GM18870 (cell line): ENCODE measurements around the gene POPDC3.

Source experiments
- ATAC-seq: cut with Tn5 transposase; IDR thresholded peaks from one replicate; pipeline ENCODE4 v1.9.1; 2021; ENCODE audit warnings: moderate library complexity; ENCODE audit not compliant: unreplicated experiment

POPDC3 gene

GRCh38 chr6:105153676-105154075, 26.1 kb downstream of the POPDC3 start:
- ATAC-seq: no peak

GRCh38 chr6:105152880-105153279, 26.9 kb downstream of the POPDC3 start:
- ATAC-seq: no peak

DNA sequence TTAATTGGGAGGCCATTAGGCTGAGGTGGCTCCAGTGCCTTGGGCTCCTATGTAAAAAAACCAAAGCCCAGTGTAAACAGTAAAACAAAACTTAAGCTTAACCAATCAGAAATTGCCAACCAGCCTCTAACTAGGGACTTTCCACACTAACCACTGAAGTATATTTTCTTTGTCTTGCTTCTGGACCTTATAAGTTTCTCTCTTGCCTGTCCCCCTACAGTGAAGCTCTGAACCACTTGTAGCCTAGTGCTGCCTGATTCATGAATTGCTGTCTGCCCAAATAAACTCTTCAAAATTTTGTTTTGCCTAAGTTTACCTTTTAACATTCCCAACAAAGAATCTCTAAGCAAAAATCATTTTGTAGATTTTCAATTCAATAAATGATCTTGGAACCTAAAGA, 28.2 kb downstream of the POPDC3 start:
- ATAC-seq: no peak

GRCh38 chr6:105138141-105138540, 41.7 kb downstream of the POPDC3 start:
- ATAC-seq: no peak

GRCh38 chr6:105137388-105137787, 42.4 kb downstream of the POPDC3 start:
- ATAC-seq: no peak

DNA sequence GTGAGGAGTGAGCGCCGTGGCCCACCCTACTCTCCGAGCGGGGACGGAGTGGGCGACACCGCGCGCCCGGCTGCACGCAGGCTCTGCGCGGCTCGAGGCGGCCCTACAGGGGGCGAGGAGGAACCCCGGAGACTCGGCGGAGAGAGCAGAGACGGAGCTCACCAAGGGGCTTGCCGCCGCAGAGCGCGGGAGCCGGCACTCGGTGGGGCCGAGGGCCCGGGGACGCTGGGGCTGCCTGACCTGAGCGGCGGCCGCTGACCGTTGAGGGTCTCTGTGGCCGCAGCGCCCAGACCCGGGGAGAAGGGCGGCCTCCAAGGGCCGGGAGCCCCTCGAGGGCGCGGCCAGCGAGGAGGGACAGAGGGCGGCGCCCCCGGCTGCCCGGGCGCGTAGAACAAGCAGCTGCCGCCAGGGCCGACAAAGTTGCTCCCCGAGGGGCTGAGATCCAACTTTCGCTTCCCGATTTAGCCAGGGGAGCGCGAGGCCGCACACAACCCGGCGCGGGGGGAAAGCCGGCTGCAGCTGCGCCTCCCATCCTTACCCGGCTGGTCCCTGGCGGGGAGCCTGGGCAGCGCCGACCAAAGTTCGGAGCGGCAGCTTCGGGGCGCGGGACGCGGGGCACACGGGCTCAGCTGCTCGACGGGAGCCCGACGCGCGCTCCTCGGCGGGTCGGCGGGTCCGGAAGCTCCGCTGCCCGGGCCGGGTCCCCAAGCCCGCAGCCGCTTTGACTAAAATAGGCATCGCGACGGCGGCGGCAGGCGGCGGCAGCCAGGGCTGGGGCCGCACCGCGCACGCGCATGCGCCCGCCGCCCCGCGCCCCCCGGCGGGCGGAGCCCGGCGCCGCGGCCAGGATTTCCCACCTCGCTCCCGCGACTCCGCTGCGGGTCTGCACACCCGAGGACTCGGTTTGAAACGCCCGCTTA, 43.1 kb downstream of the POPDC3 start:
- no peak for ATAC-seq

GRCh38 chr6:105135907-105136430, 43.8 kb downstream of the POPDC3 start:
- no peak for ATAC-seq

- ATAC-seq: no peak
Observed at GRCh38 chr6:105135056-105135455, 44.8 kb downstream of the POPDC3 start.

GRCh38 chr6:105122717-105123116, 57.1 kb downstream of the POPDC3 start:
- ATAC-seq: no peak

GRCh38 chr6:105121981-105122380, 57.8 kb downstream of the POPDC3 start:
- ATAC-seq: no peak

GRCh38 chr6:105120570-105120969, 59.2 kb downstream of the POPDC3 start:
- ATAC-seq: no peak

DNA sequence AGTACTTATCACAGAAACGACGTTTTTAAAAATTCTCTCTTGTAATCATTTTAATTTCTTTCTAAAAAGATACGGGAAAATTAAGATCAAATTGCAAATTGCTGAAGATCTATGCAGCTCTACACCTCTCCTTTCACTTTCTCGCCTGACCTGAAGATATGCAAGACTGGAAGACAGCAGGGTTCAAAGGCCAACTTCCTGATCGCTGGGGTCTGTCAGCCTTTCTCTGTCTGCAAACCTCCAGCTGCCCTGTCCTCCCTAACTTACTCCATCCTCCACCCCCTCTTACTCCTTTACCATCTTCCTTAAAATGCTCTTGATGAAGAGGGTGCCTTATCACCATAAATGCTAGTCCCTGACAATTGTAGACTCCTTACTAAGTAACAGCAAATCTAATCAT, 63.7 kb downstream of the POPDC3 start:
- ATAC-seq: no peak

- no peak for ATAC-seq
Observed at GRCh38 chr6:105113422-105113821, 66.4 kb downstream of the POPDC3 start.

- ATAC-seq: no peak
Observed at GRCh38 chr6:105112577-105112976, 67.2 kb downstream of the POPDC3 start.

DNA sequence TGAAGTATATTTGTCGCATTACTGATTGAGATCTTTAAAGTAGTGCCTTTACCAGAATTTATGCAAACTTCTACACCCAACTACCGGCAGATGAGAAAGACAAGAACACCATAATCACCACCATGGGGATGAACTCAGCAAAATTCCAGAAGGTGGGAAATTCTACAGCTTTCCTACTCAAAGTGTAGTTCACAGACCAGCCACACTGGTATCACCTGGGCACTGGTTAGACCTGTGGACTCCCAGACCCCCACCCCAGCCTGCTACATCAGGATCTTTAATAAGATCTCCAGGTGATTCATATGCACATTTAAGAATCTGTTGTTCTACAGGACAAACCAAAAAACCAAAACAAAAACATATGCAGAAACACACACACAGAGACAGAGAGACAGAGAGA, 67.9 kb downstream of the POPDC3 start:
- no peak for ATAC-seq

DNA sequence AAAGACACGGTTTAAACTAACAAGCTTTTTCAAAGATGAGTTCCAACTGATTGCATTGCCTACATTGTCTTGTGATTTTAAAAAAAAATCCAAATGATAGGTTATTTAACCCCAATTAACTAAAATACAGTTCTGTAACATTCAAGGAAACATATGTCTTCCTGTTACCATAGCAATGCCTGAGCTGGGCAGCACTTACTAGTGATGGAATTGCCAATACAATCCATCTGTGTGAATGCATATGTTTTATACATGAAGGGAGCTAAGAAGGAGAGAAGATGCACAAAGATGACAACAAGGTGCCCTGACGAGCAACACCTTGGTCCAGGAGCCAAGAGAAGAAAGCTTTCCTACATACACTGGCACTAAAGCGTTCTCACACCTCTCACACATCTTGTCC, 68.7 kb downstream of the POPDC3 start:
- no peak for ATAC-seq

- ATAC-seq: no peak
Observed at GRCh38 chr6:105109955-105110895, 69.6 kb downstream of the POPDC3 start.

- ATAC-seq: no peak
Observed at GRCh38 chr6:105108631-105109262, 71.1 kb downstream of the POPDC3 start.
